HG02678 (cell line): ENCODE results near the gene PPP1R3D.
"Not testable (repeated sequence)": the region's sequence is repeated elsewhere in the genome, so short reads cannot be mapped to it uniquely, and the experiment has no call there.

Source experiments
- ATAC-seq: cut with Tn5 transposase; IDR thresholded peaks from one replicate; pipeline ENCODE4 v1.9.1; 2021; ENCODE audit warnings: mild to moderate bottlenecking, moderate library complexity; ENCODE audit not compliant: unreplicated experiment

Gene PPP1R3D, protein sequence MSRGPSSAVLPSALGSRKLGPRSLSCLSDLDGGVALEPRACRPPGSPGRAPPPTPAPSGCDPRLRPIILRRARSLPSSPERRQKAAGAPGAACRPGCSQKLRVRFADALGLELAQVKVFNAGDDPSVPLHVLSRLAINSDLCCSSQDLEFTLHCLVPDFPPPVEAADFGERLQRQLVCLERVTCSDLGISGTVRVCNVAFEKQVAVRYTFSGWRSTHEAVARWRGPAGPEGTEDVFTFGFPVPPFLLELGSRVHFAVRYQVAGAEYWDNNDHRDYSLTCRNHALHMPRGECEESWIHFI

DNA sequence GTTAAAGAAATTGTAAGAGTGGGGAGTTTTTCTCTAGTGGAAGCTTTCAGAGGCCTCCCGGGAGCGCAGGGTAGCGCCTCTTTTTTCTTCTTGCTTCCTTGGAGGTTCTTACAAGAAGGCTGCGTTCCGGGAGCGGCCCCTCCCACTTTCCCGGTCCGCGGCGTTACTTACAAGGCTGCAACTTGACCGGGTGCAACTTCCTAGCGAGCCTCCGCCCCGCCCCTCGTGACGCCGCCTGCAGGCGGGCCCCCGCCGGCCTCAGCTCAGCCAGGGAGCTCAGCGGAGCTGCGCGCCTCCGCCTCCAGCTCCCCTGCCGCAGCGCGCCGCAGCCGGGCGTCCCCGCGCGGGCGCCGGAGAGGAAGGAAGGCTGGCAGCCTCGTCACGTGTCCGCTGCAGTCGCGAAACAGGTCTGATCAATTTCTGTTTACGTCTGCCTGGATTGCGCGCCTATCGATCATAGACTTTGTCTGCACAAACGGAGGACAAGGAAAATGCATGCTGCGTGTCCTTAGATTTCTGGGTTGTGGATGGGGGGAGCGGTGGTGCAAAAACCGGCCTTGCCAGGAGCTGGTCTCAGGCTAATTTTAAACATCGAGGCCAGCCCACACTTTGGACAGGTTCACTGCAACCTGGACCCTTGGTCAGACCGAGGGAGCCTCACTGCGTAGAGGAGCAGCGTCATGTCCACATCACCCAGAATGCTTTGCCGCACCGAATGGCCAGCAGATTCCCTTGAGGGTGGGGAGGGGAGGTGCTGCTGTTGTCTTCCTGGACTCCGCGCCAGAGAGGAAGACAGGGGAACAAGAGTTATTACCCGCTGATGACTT lies at the start of gene PPP1R3D, which contains the start of gene FAM217B:
TSS of gene PPP1R3D (minus strand) at position 177 of the 827 bp plus-strand sequence. CDS start 374 bp downstream, outside the sequence.
TSS of gene FAM217B (plus strand) at position 261 of the 827 bp plus-strand sequence. CDS start 3,555 bp downstream, outside the sequence.
- ATAC-seq: peak; percentile 88

DNA sequence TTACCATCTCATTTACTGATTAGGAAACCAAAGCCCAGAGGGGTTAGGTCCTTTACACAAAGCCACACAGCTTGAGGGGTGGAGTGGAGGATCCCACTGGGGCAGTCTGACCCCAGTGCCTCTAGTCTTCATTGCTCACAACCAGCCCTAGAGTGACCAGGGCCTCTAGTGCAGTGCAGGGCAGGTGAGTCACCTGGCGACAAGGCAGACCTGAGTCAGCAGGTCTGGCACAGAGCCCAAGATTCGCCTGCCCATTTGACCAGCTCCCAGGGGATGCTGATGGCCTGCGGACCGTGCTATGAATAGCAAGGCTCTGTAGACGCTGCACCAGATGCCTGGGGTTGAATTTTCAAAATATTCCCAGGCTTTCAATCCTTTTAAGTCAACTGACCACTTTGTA lies 48.0 kb upstream of the PPP1R3D start:
- no peak for ATAC-seq

DNA sequence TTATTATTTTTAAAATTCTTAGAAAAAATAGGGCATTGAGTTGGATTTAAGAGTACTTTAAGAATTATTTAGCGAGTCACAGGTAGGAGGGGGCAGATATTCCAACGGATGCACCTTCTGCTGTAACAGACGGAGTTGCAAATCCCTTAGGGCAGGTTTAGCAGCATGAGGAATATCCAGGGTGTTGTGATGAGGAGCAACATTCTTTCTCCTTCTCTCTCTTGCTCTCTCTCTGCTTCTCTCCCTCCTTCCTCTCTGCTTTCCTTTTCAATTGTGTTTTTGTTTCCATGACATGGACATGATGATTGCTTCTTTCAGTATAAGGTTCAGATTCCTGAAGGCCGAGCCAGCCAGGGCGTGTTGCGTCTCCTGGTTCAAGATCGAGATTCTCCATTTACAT lies 47.0 kb upstream of the PPP1R3D start:
- no peak for ATAC-seq

DNA sequence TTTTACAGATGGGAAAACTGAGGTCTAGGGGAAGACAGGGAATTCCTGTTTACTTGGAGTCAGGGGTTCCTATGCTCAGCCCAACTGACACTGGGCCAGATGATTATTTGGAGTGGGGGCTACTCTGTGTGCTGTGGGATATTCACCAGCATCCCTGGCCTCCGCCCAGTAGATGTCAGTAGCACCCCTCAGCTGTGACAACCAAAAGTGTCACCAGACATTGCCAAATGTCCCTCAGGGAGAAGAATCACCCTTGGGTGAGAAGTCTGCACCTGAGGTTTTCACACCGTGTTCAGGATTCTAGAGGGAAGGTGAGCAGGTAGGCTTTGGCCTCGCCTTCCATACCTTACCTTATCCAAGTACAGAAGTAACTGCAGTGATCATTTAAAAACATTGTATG lies 45.8 kb upstream of the PPP1R3D start:
- no peak for ATAC-seq

DNA sequence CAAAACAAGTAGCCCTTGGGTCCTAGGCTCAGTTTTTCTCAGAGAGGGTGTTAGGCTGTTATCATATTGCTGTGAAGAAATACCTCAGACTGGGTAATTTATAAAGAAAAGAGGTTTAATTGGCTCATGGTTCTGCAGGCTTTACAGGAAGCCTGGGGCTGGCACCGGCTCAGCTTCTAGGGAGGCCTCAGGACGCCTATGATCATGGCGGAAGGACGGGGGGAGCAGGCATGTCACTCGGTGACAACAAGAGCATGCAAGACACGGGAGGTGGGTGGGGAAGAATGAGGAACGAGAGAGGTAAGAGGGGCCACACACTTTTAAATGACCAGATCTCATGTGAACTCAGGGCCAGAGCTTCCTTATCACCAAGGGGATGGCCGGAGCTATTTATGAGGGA lies 45.1 kb upstream of the PPP1R3D start:
- ATAC-seq: no peak

DNA sequence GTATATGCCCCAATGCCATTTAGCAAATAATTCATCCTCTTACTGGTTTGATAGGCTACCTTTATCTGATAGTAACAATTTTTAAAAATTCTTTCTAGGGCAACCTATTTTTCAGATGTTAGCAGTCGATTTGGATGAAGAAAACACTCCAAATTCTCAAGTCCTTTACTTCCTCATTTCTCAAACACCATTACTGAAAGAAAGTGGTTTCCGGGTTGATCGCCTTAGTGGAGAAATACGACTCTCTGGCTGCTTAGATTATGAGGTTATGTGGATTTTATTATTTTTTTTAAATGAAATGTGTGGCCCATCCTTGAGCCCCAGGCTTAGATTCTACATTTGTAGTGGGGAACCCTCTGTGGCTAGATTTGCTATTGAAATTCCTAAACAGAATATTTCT lies 44.4 kb upstream of the PPP1R3D start:
- no peak for ATAC-seq

DNA sequence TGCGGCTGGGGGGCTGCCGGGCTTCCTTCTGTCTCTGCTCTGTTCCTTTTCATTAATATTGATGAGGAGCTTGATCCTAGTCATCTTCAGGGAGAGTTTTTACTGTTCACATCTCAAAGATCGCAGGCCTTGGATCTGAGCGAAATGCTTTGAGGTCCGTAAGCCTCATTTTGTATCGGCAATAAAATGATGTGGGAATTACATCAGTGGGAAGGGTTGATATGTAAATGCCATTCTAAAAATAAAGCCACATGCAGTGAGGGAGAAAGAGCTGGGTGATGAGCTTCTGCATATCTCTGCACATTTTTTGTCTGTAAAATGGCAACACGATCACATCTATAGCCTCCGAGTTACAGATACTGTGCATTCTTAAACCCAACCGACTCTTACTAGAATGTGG lies 43.0 kb upstream of the PPP1R3D start:
- ATAC-seq: no peak

DNA sequence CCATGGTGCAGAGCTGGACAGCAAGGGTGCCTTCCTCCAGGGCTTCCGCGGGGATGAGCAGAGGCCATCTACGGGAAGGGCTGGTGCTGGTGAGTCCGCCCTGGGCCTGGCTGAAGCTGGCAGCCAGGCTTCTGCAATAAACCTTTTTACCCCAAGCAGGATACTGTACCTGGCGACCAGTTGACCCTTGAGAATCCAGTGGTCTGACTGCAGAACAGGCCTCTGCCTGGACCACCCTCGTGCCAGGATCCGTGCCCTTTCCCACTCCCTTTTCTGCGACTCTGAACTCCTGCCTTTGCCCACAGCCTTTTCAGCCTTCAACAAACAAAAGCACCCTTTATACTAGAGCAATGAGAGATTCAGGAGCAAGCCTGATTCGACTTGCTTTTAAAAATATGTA lies 37.0 kb upstream of the PPP1R3D start:
- ATAC-seq: no peak

DNA sequence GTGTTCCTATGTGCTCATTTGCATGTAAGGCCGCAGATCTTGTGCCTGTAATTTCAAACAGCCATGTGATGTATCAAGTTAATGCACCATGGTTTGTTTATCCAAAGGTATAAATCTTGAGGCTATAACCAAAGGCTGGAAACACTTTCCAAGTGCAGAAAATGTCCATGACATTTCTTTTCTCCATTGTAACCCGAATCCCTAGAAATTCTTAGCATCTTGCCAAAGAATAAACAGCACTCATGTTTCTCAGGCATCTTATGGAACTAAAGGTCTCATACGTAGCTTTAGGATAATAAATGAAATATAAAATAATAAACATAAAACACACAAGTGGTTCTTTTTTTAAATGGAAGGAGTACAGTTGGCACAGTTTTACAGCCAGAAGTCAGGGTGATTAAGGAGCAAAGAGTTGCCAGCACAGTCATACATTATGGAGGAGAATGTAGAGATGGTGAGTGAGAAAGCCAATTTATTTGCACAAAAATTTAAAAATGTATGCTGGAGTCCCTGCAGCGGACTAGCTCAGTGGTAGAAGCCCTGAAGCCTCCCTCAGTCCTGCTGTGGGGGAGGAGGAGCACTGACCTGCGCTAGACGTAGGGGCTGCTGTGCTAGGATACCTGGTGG lies 36.2 kb upstream of the PPP1R3D start:
- no peak for ATAC-seq

DNA sequence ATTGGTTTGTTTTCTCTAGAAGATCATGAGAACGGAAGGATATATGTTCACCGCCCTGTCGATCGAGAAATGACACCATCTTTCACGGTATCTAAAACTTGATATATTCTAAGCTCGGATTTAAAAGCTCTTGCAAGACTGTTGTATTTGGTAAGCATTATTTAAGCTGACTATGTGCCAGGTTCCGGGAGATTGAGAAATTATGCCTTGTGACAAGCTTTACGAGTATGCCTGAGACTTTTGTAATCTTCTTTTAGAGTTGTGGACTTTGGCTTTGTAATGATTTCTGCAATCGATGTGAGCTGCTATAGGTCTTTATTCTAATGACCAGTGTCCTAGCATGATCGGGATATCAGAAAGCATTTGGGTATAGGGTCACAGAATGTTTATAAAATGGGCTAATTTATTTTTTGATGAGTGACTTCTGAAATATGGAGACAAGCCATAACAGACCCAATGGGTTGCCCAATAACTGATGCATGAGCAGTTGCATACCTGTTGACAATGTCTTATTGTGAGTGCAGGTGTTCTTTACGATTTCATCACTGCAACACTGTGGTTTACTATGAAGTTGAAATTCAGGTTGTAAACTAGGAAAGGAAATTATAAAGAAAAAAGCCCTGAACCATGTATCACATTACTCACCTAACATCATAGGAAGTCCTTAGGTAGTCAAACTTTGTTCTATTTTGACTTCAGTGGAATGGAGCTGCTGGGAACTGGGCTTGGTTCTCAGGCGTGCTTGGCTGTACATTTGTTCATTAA lies 32.1 kb upstream of the PPP1R3D start:
- ATAC-seq: no peak

DNA sequence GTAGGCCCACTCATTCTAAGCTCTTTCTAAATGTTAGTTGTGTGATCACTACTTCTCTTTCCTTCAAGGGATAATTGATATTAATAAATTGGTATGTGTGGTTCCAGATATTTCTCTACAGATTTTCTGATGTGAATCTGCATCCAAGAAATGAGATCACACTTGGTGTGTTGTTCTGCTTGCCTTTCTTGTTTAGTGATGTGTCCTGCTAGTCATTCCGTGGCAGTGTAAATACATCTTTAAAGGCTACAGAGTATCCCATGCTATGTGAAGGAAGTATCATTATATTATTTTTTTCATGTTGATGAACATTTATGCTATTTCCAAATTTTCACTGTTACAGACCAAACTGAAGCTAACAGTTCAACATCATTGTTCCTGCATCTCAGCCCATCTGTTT lies 31.3 kb upstream of the PPP1R3D start:
- ATAC-seq: no peak

DNA sequence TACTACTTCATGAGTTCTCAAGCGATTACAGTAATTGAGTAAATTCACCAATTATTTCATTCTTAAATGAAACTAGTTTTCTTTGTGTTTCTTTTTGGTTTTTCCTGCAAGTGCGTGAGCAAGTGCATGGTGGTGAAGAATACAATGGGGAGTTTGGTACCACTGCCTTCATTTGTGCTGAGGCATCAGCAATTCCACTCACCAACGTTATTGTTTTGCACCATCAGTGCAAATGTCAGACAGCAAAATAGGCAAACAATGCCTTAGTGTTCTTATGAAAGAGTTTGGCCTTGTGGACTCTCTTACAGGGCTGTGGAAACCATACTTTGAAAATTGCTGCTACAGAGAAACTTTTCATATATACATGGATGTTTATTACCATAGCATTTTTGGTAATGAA lies 26.3 kb upstream of the PPP1R3D start:
- no peak for ATAC-seq

DNA sequence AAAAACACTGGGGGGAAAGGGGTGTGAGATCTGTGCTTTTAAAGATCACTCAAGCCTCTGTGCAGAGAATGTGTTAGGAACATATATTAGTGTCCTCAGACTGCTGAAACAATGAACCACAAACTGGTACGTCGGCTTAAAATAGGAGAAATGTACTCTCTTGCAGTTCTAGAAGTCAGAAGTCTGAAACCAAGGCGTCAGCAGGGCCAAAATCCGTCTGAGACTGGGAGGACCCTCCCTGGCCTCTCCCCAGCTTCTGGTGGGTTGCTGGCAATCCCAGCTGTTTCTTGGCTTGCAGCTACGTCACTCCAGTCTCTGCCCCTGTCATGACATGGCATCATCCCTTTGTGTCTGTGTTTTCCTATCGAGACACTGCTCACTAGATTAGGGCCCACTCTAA lies 22.1 kb upstream of the PPP1R3D start:
- no peak for ATAC-seq

DNA sequence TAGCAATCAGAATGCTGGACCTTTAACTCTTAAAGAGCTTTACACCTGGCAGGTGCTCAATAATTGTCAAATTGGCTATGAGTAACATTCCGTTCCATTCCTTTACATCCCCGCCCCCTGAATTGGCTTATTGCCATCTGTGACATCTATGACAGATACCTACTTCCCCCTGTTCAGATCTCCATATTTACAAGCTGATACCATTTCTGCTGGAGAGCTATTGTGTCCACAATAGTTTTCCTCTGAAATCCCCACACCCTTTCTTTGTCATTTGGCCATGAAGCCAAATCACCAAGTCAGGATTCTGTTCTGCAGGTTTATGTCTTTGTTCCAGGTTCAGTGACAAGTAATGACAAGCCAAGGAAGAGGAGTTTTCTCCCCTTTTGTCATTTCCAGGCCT lies 21.3 kb upstream of the PPP1R3D start:
- ATAC-seq: no peak

DNA sequence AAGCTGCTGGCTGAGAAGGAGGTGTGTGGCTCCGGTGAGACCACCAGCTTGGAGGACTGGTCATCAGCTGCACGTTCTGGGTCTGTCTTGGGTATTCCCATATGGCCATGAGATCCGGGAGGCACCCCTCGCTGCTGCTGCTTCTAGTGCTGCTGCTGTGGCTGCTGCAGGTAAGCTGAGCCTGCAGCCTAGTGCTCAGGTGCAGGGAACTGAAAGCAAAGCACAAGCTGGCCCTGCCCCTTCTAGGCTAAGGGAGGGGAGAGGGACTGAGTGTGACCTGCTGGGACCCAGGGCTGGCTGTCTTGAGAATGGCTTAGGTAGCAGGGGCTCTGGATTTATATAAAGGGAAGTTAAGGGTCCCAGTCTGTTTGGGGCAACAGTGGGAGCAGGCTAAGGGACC lies 18.5 kb upstream of the PPP1R3D start:
- no peak for ATAC-seq

DNA sequence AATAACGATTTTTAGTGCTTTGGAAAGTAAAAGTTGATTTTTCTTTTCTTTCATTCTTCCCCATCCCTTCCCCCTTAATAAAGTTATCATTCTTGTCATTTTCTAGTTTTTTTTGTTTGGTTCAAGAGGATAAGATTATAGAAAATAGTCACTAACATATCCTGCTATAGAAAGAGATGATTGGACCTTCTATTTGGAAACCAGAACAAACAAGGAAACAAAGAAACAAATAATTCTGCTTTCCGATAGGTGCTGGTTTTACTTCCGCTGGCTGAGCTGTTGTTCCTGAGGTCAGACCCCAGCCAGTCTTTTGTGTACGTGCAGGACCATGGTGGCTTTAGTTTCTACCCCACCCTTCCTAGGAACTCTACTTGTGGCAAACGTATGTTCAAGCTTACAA lies 18.0 kb upstream of the PPP1R3D start, which contains the start of gene CDH26:
TSS of gene CDH26 (plus strand) at position 301 of the 400 bp plus-strand sequence. CDS start 304 bp downstream, outside the sequence.
- ATAC-seq: no peak

DNA sequence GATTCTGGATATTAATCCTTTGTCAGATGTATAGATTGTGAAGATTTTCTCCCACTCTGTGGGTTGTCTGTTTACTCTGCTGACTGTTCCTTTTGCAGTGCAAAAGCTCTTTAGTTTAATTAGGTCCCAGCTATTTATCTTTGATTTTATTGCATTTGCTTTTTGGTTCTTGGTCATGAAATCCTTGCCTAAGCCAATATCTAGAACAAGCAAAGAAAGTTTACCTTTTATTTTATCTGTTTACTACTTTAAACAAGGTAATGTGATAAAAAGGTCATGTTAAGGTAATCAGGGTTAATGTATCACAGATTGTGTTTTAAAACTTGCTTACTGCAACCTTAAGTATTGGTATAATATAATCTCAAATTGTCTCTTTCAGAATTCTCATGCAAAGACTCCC lies 17.5 kb upstream of the PPP1R3D start:
- ATAC-seq: not testable (repeated sequence)

DNA sequence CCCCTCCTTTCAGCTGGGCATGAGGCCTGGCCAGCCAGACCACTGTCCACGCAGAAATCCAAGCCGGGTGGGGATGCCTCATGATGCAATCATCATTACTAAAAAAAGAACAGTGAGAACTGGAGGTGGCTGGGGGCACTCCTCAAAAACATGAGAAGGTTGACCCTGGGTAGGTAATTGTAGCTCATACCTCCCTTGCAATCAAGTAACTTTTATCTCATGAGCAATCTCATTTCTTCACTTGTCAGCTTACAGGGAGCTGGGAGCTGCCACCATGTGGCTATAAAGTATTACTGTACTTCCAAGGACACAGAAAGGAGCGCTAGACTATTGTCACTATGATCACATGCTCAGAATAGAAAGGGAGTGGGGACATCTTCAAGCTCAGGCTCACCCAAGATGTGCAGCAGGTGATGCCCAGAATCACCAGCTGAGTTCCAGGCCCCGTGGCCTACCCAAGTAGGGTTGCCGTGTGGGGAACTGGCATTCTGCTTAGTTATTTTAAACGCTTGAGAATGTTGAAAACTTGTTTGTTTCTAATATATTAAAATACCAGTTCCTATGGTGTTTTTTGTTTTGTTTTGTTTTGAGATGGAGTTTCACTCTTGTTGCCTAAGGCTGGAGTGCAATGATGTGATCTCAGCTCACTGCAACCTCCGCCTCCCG lies 15.2 kb upstream of the PPP1R3D start:
- ATAC-seq: no peak

DNA sequence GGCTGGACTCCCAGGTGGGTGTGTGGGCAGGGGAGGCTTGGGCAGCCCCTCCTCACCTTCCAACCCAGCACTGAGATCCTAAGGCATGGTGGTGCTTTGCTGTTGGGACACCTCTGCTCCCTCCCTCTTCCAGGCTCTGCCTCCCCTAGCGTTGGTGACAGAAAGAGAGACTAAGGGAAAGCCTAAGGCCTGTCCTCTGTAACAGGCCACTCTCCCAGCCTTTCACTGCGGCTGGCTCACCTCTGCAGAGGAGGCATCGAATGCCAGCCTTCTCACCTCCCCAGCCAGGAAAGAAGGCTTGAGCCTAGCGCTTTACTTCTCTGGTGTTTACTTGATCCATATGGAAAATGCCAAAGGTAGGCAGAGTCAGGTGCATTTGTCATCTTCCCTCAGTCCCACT lies 14.6 kb upstream of the PPP1R3D start:
- ATAC-seq: no peak

DNA sequence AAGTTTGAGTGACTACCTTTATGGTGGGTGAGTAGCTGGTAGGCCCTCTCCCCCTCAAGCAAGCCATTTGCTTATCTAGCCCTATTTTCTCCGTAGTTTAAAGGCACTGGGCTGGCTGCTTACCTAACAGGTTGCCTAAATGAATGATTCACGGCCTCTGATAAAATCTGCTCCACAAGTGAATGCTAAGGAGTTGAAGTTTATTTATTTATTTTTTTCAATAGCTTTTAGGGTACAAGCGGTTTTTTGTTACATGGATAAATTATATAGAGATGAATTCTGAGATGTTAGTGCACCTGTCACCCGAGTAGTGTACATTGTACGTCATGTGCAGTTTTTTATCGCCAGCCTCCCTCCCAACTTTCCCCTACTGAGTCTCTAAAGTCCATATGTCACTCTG lies 9.8 kb upstream of the PPP1R3D start:
- no peak for ATAC-seq
